Osteoblast (primary cell): ENCODE results near the gene PSTPIP1. TPM values are rescaled to one million over a fixed set of nuclear protein-coding genes. Genes with fewer than 3 reads are reported as not detected.

ENCODE experiments used
- DNase-seq: peaks from one replicate; pipeline ENCODE4 v3.0.0; 2011; ENCODE audit warnings: low spot score, mixed read lengths; ENCODE audit not compliant: insufficient read length; ENCODE audit errors: missing footprints
- H2AFZ ChIP-seq: 2 replicates; pipeline ENCODE4 v1.6.0; 2011; ENCODE audit warnings: mild to moderate bottlenecking, low read length
- H3K27ac ChIP-seq: 2 replicates; pipeline ENCODE4 v1.5.1; 2011; ENCODE audit warnings: mild to moderate bottlenecking, low read depth, low read length, moderate library complexity
- H3K27me3 ChIP-seq: 2 replicates; pipeline ENCODE4 v1.6.0; 2012; ENCODE audit warnings: mild to moderate bottlenecking, control low read depth, inconsistent platforms, low read length, moderate library complexity; ENCODE audit not compliant: insufficient read depth
- H3K36me3 ChIP-seq: 2 replicates; pipeline ENCODE4 v1.5.1; 2011; ENCODE audit warnings: mild to moderate bottlenecking, low read length, control low read depth, moderate library complexity; ENCODE audit not compliant: insufficient read depth
- H3K4me1 ChIP-seq: 2 replicates; pipeline ENCODE4 v1.5.1; 2011; ENCODE audit warnings: mild to moderate bottlenecking, low read length, control low read depth, moderate library complexity; ENCODE audit not compliant: insufficient read depth
- H3K4me2 ChIP-seq: 2 replicates; pipeline ENCODE4 v1.6.0; 2011; ENCODE audit warnings: mild to moderate bottlenecking, low read length; ENCODE audit not compliant: insufficient read depth
- H3K4me3 ChIP-seq: fragments of 200-600 bp; sonication (generic); 3 replicates; pipeline ENCODE4 v1.5.1; 2012; ENCODE audit warnings: mild to moderate bottlenecking, low read length, inconsistent platforms; ENCODE audit not compliant: insufficient read depth
- H3K79me2 ChIP-seq: 2 replicates; pipeline ENCODE4 v1.6.0; 2012; ENCODE audit warnings: mild to moderate bottlenecking, low read length, control low read depth, inconsistent platforms; ENCODE audit not compliant: insufficient read depth
- H3K9me3 ChIP-seq: 2 replicates; pipeline ENCODE4 v1.5.1; 2011; ENCODE audit warnings: low read depth, low read length, control low read depth
- H4K20me1 ChIP-seq: 2 replicates; pipeline ENCODE4 v1.6.0; 2012; ENCODE audit warnings: mild to moderate bottlenecking, low read length, control low read depth; ENCODE audit not compliant: insufficient read depth
- total RNA-seq: library from RNA; depleted of rRNA; stranded (reverse); fragments of >200 nt; gene quantifications from 2 replicates; pipeline ENCODE4 v1.2.3, GENCODE V29; 2012
- TF ChIP-seq, protein P1 (sequence below): IDR thresholded peaks from 2 replicates; pipeline ENCODE4 v1.5.1; 2011; ENCODE audit warnings: mild to moderate bottlenecking, low read depth, low read length, moderate library complexity; ENCODE audit errors: extremely low read depth

The PSTPIP1 gene
- total RNA-seq, 1 donor: not detected

DNA sequence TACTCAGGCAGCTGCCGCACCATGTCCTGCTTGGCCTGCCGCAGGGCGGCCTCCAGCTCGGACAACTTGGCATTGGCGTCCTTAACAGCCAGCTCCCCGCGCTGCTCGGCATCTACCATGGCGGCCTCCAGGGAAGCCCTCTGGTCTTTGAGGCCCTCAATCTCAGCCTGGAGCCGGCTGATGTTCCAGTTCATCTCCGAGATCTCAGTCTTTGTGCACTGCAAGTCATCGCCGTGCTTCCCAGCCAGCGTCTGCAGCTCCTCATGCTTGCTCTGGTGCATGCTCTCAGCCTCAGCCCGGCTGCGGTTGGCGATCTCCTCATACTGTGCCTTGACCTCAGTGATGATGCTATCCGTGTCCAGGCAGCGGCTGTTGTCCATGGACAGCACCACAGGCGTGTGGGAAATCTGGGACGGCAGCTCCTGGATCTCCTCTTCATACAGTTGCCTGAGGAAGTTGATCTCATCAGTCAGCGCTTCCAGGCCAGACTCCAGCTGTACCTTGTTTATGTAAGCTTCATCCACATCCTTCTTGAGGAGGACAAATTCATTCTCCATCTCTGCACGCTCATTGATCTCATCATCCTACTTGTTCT is 15.5 kb upstream of the PSTPIP1 start:
- no peak for DNase-seq

DNA sequence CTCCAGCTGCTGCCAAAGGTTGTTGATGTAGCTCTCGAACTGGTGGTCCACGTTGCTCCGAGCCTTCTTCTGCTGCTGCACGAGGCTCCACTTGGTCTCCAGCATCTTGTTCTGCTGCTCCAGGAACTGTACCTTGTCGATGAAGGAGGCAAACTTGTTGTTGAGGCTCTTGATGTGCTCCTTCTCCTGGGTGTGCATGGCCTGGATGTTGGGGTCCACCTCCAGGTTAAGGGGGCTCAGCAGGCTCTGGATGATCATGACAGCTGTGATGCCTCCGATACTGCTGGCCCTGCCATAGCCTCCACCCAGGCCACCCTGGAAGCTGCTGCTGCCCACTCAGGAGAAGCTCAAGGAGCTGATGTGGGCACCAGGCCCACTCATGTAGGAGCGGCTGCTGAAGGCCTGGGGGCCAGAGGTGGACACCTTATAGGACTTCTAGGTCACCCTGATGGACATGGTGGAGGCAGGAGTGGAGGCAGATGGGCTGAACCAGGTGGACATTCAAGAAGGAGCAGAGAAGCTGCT is 14.9 kb upstream of the PSTPIP1 start:
- Histone ChIP-seq H3K27me3 (no peaks in the 10 kb centered on the region), H4K20me1 (no peaks in the 10 kb centered on the region), H3K36me3 (no peaks in the 10 kb centered on the region), H3K4me1 (no peaks in the 10 kb centered on the region), H2AFZ (no peak overlapping the region), H3K79me2 (no peaks in the 10 kb centered on the region), H3K9me3 (no peaks in the 10 kb centered on the region), H3K27ac (no peak overlapping the region), H3K4me2 (no peak overlapping the region), H3K4me3 (no peak overlapping the region)
- no peak for DNase-seq
- TF ChIP-seq, protein P1, sequence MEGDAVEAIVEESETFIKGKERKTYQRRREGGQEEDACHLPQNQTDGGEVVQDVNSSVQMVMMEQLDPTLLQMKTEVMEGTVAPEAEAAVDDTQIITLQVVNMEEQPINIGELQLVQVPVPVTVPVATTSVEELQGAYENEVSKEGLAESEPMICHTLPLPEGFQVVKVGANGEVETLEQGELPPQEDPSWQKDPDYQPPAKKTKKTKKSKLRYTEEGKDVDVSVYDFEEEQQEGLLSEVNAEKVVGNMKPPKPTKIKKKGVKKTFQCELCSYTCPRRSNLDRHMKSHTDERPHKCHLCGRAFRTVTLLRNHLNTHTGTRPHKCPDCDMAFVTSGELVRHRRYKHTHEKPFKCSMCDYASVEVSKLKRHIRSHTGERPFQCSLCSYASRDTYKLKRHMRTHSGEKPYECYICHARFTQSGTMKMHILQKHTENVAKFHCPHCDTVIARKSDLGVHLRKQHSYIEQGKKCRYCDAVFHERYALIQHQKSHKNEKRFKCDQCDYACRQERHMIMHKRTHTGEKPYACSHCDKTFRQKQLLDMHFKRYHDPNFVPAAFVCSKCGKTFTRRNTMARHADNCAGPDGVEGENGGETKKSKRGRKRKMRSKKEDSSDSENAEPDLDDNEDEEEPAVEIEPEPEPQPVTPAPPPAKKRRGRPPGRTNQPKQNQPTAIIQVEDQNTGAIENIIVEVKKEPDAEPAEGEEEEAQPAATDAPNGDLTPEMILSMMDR: no peak

More for the DNA sequence above, 15.5 kb upstream of the PSTPIP1 start:
- TF ChIP-seq, protein P1: no peak
- Histone ChIP-seq H3K36me3 (no peaks in the 10 kb centered on the region), H2AFZ (no peak overlapping the region), H4K20me1 (no peaks in the 10 kb centered on the region), H3K4me3 (no peak overlapping the region), H3K27me3 (no peaks in the 10 kb centered on the region), H3K4me1 (no peaks in the 10 kb centered on the region), H3K9me3 (no peaks in the 10 kb centered on the region), H3K27ac (no peak overlapping the region), H3K79me2 (no peaks in the 10 kb centered on the region), H3K4me2 (no peak overlapping the region)

DNA sequence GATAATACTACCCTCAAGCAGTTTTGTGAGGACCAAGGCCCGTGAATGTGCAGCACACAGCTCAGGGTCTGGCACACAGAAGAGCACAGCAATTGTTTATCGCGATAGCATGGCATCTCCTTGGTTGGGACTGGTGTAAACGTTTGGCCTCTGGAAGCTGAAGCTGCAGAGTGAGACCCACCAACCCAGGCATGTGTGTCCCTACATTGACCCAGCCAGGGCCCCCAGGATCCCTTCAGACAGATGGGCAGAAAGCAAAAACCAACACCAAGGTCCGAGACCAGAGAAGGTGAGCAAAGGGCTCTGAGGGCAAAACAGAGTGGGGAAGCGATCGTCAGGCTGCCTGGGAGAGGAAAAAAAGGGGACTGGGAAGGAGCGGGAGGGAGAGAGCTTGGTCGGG is 12.6 kb upstream of the PSTPIP1 start:
- Histone ChIP-seq H2AFZ (no peak overlapping the region), H3K27me3 (no peaks in the 10 kb centered on the region), H3K4me1 (no peaks in the 10 kb centered on the region), H4K20me1 (no peaks in the 10 kb centered on the region), H3K9me3 (no peaks in the 10 kb centered on the region), H3K36me3 (no peaks in the 10 kb centered on the region), H3K4me2 (no peak overlapping the region), H3K79me2 (no peaks in the 10 kb centered on the region), H3K4me3 (no peak overlapping the region), H3K27ac (no peak overlapping the region)
- TF ChIP-seq, protein P1: no peak
- DNase-seq: no peak

DNA sequence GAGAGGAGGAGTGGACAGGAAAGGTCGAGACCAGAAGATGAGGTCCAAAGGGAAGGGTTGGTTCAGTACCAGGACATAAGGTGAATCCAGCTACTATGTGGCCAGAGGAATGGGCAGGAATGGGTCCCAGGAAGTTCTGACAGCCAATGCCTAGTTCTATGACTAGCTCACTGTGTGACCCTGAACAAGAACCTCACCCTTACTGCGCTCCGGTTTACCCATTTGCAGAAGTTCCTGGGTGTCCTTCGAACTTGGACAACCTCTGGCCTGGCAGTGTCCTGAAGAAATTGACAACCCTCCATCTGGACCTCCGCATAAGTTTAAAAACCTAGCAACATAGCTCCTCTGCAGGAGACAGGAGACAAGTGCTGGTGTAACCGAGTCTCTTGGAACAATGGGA is 12.2 kb upstream of the PSTPIP1 start:
- Histone ChIP-seq H3K4me2 (no peak overlapping the region), H3K4me3 (no peak overlapping the region)
- DNase-seq: no peak

More for the DNA sequence above, 12.2 kb upstream of the PSTPIP1 start:
- Histone ChIP-seq H3K9me3 (no peaks in the 10 kb centered on the region), H2AFZ (no peak overlapping the region), H3K36me3 (no peaks in the 10 kb centered on the region), H3K27me3 (no peaks in the 10 kb centered on the region), H4K20me1 (no peaks in the 10 kb centered on the region), H3K27ac (no peak overlapping the region), H3K4me1 (no peaks in the 10 kb centered on the region), H3K79me2 (no peaks in the 10 kb centered on the region)
- TF ChIP-seq, protein P1: no peak
